ENCODE data around the gene NAALADL2.

Gene NAALADL2

GRCh38 chr3:175108613-175109151, 249.5 kb downstream of the NAALADL2 start:
- Histone ChIP-seq H4K20me1 (ENCODE audit: low read depth, low read length) (no peaks in the 10 kb centered on the region), H3K27ac (ENCODE audit: low read depth, low read length) (no peak overlapping the region), H3K79me2 (ENCODE audit: insufficient read depth, low read length) (no peaks in the 10 kb centered on the region), H3K4me3 (ENCODE audit: insufficient read depth, low read length, poor library complexity, severe bottlenecking) (no peak overlapping the region), H3F3A (ENCODE audit: insufficient read depth) (no peaks in the 10 kb centered on the region), H3K4me2 (ENCODE audit: low read depth, low read length, poor library complexity, severe bottlenecking) (no peak overlapping the region), H2AFZ (ENCODE audit: low read depth, low read length, severe bottlenecking) (no peak overlapping the region), H3K9me2 (replicated peaks; ENCODE audit: insufficient read depth, low read length) (no peaks in the 10 kb centered on the region), H3K9me3 (ENCODE audit: insufficient read depth, low read length) (no peaks in the 10 kb centered on the region), H3K27me3 (ENCODE audit: low read length) (no peaks in the 10 kb centered on the region), H3K9ac (ENCODE audit: low read length) (no peak overlapping the region), H3K36me3 (ENCODE audit: low read length) (no peaks in the 10 kb centered on the region)
- TF ChIP-seq EZH2phosphoT487 (conservative IDR thresholded peaks at IDR 0.05; ENCODE audit: low read length) (no peak), CTCF (IDR thresholded peaks at IDR 0.05; ENCODE audit: insufficient read depth, low read length, poor library complexity, severe bottlenecking) (no peak)

GRCh38 chr3:175111036-175111435, 251.9 kb downstream of the NAALADL2 start:
- no peak for TF ChIP-seq CTCF (IDR thresholded peaks at IDR 0.05; ENCODE audit: insufficient read depth, low read length, poor library complexity, severe bottlenecking)
- no peak for TF ChIP-seq EZH2phosphoT487 (conservative IDR thresholded peaks at IDR 0.05; ENCODE audit: low read length)

GRCh38 chr3:175118382-175118941, 259.3 kb downstream of the NAALADL2 start:
- Histone ChIP-seq H3K27ac (ENCODE audit: low read depth, low read length) (no peak overlapping the region), H3K4me2 (ENCODE audit: low read depth, low read length, poor library complexity, severe bottlenecking) (no peak overlapping the region), H3K79me2 (ENCODE audit: insufficient read depth, low read length) (no peaks in the 10 kb centered on the region), H3K9me2 (replicated peaks; ENCODE audit: insufficient read depth, low read length) (no peaks in the 10 kb centered on the region), H3K4me3 (ENCODE audit: insufficient read depth, low read length, poor library complexity, severe bottlenecking) (no peak overlapping the region), H3K27me3 (ENCODE audit: low read length) (no peaks in the 10 kb centered on the region), H3K9ac (ENCODE audit: low read length) (no peak overlapping the region), H4K20me1 (ENCODE audit: low read depth, low read length) (no peaks in the 10 kb centered on the region), H2AFZ (ENCODE audit: low read depth, low read length, severe bottlenecking) (no peak overlapping the region), H3F3A (ENCODE audit: insufficient read depth) (no peaks in the 10 kb centered on the region), H3K9me3 (ENCODE audit: insufficient read depth, low read length) (no peaks in the 10 kb centered on the region), H3K36me3 (ENCODE audit: low read length) (no peaks in the 10 kb centered on the region)
- TF ChIP-seq CTCF (IDR thresholded peaks at IDR 0.05; ENCODE audit: insufficient read depth, low read length, poor library complexity, severe bottlenecking) (no peak), EZH2phosphoT487 (conservative IDR thresholded peaks at IDR 0.05; ENCODE audit: low read length) (no peak)

More at GRCh38 chr3:175111036-175111435, 251.9 kb downstream of the NAALADL2 start:
- Histone ChIP-seq H3K4me2 (ENCODE audit: low read depth, low read length, poor library complexity, severe bottlenecking) (no peak overlapping the region), H3K9me2 (replicated peaks; ENCODE audit: insufficient read depth, low read length) (no peaks in the 10 kb centered on the region), H3F3A (ENCODE audit: insufficient read depth) (no peaks in the 10 kb centered on the region), H3K9me3 (ENCODE audit: insufficient read depth, low read length) (no peaks in the 10 kb centered on the region), H2AFZ (ENCODE audit: low read depth, low read length, severe bottlenecking) (no peak overlapping the region), H3K9ac (ENCODE audit: low read length) (no peak overlapping the region), H3K27ac (ENCODE audit: low read depth, low read length) (no peak overlapping the region), H3K36me3 (ENCODE audit: low read length) (no peaks in the 10 kb centered on the region), H3K4me3 (ENCODE audit: insufficient read depth, low read length, poor library complexity, severe bottlenecking) (no peak overlapping the region), H4K20me1 (ENCODE audit: low read depth, low read length) (no peaks in the 10 kb centered on the region), H3K79me2 (ENCODE audit: insufficient read depth, low read length) (no peaks in the 10 kb centered on the region), H3K27me3 (ENCODE audit: low read length) (no peaks in the 10 kb centered on the region)
